Fibroblast of lung (primary cell): Measurements from ENCODE around the gene MOCS2. TPM values are rescaled to one million over a fixed set of nuclear protein-coding genes. Genes with fewer than 3 reads are reported as not detected.

Experiments
- DNase-seq, 2 donors: peaks; one replicate each; pipeline versions ENCODE4 v3.0.0 to v3.0.0-alpha.2; 2010; ENCODE audit warnings: low read depth in 2 of 2
- H2AFZ ChIP-seq: 2 replicates; pipeline ENCODE4 v1.5.1; 2012; ENCODE audit warnings: low read length, control low read depth, inconsistent platforms
- H3K27ac ChIP-seq: 2 replicates; pipeline ENCODE4 v1.5.1; 2011; ENCODE audit warnings: low read length, control low read depth; ENCODE audit not compliant: insufficient read depth
- H3K27me3 ChIP-seq: 2 replicates; pipeline ENCODE4 v1.5.1; 2011; ENCODE audit warnings: mild to moderate bottlenecking, low read length; ENCODE audit not compliant: control insufficient read depth, insufficient read depth
- H3K36me3 ChIP-seq: 2 replicates; pipeline ENCODE4 v1.5.1; 2011; ENCODE audit warnings: low read length; ENCODE audit not compliant: control insufficient read depth, insufficient read depth
- H3K4me1 ChIP-seq: 2 replicates; pipeline ENCODE4 v1.5.1; 2011; ENCODE audit warnings: low read length; ENCODE audit not compliant: control insufficient read depth, insufficient read depth; ENCODE audit errors: extremely low read depth
- H3K4me2 ChIP-seq: 2 replicates; pipeline ENCODE4 v1.5.1; 2011; ENCODE audit warnings: low read length, control low read depth; ENCODE audit not compliant: insufficient read depth; ENCODE audit errors: extremely low read depth
- H3K4me3 ChIP-seq, 4 experiments: fragments of 200-600 bp in 1 of 4; sonication (generic) in 1 of 4; replicated peaks in 1 of 4; 2 replicates each; pipeline ENCODE4 v1.5.1; 2011 to 2016; ENCODE audit warnings: low read length in 4 of 4, low read depth in 3 of 4, mild to moderate bottlenecking in 3 of 4, control low read depth in 2 of 4, inconsistent platforms in 1 of 4, mixed read lengths in 1 of 4; ENCODE audit not compliant: insufficient read depth in 1 of 4; ENCODE audit errors: control extremely low read depth in 1 of 4
- H3K79me2 ChIP-seq: 2 replicates; pipeline ENCODE4 v1.5.1; 2012; ENCODE audit warnings: mild to moderate bottlenecking, low read length, inconsistent platforms; ENCODE audit not compliant: control insufficient read depth, insufficient read depth
- H3K9ac ChIP-seq: 2 replicates; pipeline ENCODE4 v1.5.1; 2011; ENCODE audit warnings: mild to moderate bottlenecking, low read length, control low read depth; ENCODE audit not compliant: insufficient read depth
- H3K9me3 ChIP-seq: 2 replicates; pipeline ENCODE4 v1.5.1; 2012; ENCODE audit warnings: low read depth, low read length; ENCODE audit not compliant: control insufficient read depth, insufficient read depth
- H4K20me1 ChIP-seq: 2 replicates; pipeline ENCODE4 v1.5.1; 2011; ENCODE audit warnings: low read length; ENCODE audit not compliant: control insufficient read depth, insufficient read depth; ENCODE audit errors: extremely low read depth
- CTCF ChIP-seq, 2 donors: IDR thresholded peaks in 1 of 2; conservative IDR thresholded peaks in 1 of 2; 1 replicate in 1 of 2; 2 replicates in 1 of 2; pipeline ENCODE4 v1.5.1; 2011 to 2012; ENCODE audit warnings: low read length in 2 of 2, control low read depth in 1 of 2, inconsistent platforms in 1 of 2, low read depth in 1 of 2, mild to moderate bottlenecking in 1 of 2
- EZH2 ChIP-seq: IDR thresholded peaks from 2 replicates; pipeline ENCODE4 v1.5.1; 2012; ENCODE audit warnings: low read length, control low read depth, mild to moderate bottlenecking; ENCODE audit errors: missing control alignments
- polyA plus RNA-seq, 2 donors: library from polyadenylated mRNA; depleted of rRNA in 1 of 2; stranded (reverse) in 1 of 2; unstranded in 1 of 2; fragments of >200 nt; gene quantifications; 2 replicates each; pipeline ENCODE4 v1.2.1, GENCODE V29; 2011 to 2012; ENCODE audit warnings: missing spikeins in 1 of 2
- total RNA-seq: library from RNA; depleted of rRNA; stranded (reverse); fragments of >200 nt; gene quantifications from 2 replicates; pipeline ENCODE4 v1.2.1, GENCODE V29; 2014

The MOCS2 gene
- total and polyA plus RNA-seq, 2 donors (not counting 1 experiment from before 2014, with no cell fraction given) = 44.4 to 122 TPM

GRCh38 chr5:53066088-53066487, 43.5 kb downstream of the MOCS2 start:
- no peak overlapping the region for H3K4me2 ChIP-seq
- H3K9ac ChIP-seq = no peak overlapping the region
- H3K4me1 ChIP-seq = peaks cover 3% of the 10 kb centered on the region
- no peaks in the 10 kb centered on the region for H3K27me3 ChIP-seq
- H4K20me1 ChIP-seq = no peaks in the 10 kb centered on the region
- H3K79me2 ChIP-seq = no peaks in the 10 kb centered on the region
- no peak overlapping the region for H2AFZ ChIP-seq
- H3K27ac ChIP-seq = no peak overlapping the region
- TF ChIP-seq CTCF (conservative IDR thresholded peaks at IDR 0.05 in 1 of 2, IDR thresholded peaks at IDR 0.05 in 1 of 2; ENCODE audit: low read depth in 1 of 2, low read length in 2 of 2) (no peak), EZH2 (no peak)
- H3K9me3 ChIP-seq = no peaks in the 10 kb centered on the region
- H3K4me3 ChIP-seq = no peak overlapping the region
- peaks cover 1% of the 10 kb centered on the region for H3K36me3 ChIP-seq
- no peak for DNase-seq

DNA sequence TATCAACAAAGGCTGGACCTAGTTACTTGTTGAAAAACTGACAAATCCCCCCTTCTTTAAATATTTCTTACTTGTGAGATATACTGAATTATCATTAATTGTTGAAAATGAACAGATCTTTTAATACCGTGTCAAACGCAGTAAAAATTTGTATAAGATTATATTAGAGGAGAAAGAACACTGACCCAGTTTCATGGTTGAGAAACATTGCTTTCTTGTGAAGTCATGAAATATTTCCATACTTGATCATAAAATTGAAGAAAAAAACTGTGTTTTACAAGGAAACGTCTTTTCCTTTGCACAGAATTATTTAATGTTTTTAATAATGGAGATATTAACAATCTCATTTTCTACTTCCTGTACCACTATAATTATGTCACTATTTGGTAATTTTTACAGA, 45.8 kb downstream of the MOCS2 start:
- no peak overlapping the region for H3K27ac ChIP-seq
- no peaks in the 10 kb centered on the region for H3K27me3 ChIP-seq
- no peak overlapping the region for H3K4me3 ChIP-seq
- H2AFZ ChIP-seq = no peak overlapping the region
- H3K79me2 ChIP-seq = no peaks in the 10 kb centered on the region
- no peak overlapping the region for H3K4me2 ChIP-seq
- TF ChIP-seq CTCF (conservative IDR thresholded peaks at IDR 0.05 in 1 of 2, IDR thresholded peaks at IDR 0.05 in 1 of 2; ENCODE audit: low read depth in 1 of 2, low read length in 2 of 2) = no peak
- no peak for TF ChIP-seq EZH2
- peaks cover 3% of the 10 kb centered on the region for H3K4me1 ChIP-seq
- H4K20me1 ChIP-seq = no peaks in the 10 kb centered on the region
- H3K9me3 ChIP-seq = no peaks in the 10 kb centered on the region
- H3K36me3 ChIP-seq = peaks cover 4% of the 10 kb centered on the region
- no peak overlapping the region for H3K9ac ChIP-seq
- no peak for DNase-seq

- no peaks in the 10 kb centered on the region for H4K20me1 ChIP-seq
- no peak overlapping the region for H3K4me2 ChIP-seq
- no peaks in the 10 kb centered on the region for H3K79me2 ChIP-seq
- peaks cover 4% of the 10 kb centered on the region for H3K36me3 ChIP-seq
- no peaks in the 10 kb centered on the region for H3K27me3 ChIP-seq
- H3K4me3 ChIP-seq = no peak overlapping the region
- H3K9me3 ChIP-seq = no peaks in the 10 kb centered on the region
- H3K27ac ChIP-seq = no peak overlapping the region
- H3K9ac ChIP-seq = no peak overlapping the region
- no peak overlapping the region for H2AFZ ChIP-seq
- no peak for TF ChIP-seq CTCF (conservative IDR thresholded peaks at IDR 0.05 in 1 of 2, IDR thresholded peaks at IDR 0.05 in 1 of 2; ENCODE audit: low read depth in 1 of 2, low read length in 2 of 2)
- no peak for TF ChIP-seq EZH2
- peaks cover 3% of the 10 kb centered on the region for H3K4me1 ChIP-seq
- DNase-seq = peak in 1 of 2 donors; percentile 25
Measured at GRCh38 chr5:53063176-53063575, 46.4 kb downstream of the MOCS2 start.
